Ectodermal cell (in vitro differentiated cells): ENCODE measurements around the gene GBGT1.

Experiments
- H3K27ac ChIP-seq: 2 replicates; pipeline ENCODE4 v1.7.0; 2013; ENCODE audit warnings: mild to moderate bottlenecking, low read depth, low read length; ENCODE audit not compliant: insufficient read depth, poor library complexity, severe bottlenecking
- H3K27me3 ChIP-seq: 2 replicates; pipeline ENCODE4 v1.7.0; 2013; ENCODE audit warnings: mild to moderate bottlenecking, low read length; ENCODE audit not compliant: insufficient read depth, control insufficient read depth, poor library complexity, severe bottlenecking
- H3K36me3 ChIP-seq: one replicate; pipeline ENCODE4 v1.7.0; 2013; ENCODE audit warnings: low read length; ENCODE audit not compliant: control insufficient read depth, insufficient read depth
- H3K4me1 ChIP-seq: one replicate; pipeline ENCODE4 v1.7.0; 2013; ENCODE audit warnings: low read length; ENCODE audit not compliant: control insufficient read depth, insufficient read depth
- H3K4me3 ChIP-seq: 2 replicates; pipeline ENCODE4 v1.7.0; 2013; ENCODE audit warnings: low read depth, low read length, control low read depth; ENCODE audit not compliant: insufficient read depth
- H3K9me3 ChIP-seq: 2 replicates; pipeline ENCODE4 v1.7.0; 2013; ENCODE audit warnings: mild to moderate bottlenecking, low read length, moderate library complexity; ENCODE audit not compliant: control insufficient read depth
- WGBS, 2 experiments: methylation state at CpG; one replicate each; pipeline ENCODE4 v1.1.7; 2013; ENCODE audit warnings: missing lambda C conversion rate in 2 of 2; 5-methylcytosine and 5-hydroxymethylcytosine counted together

The GBGT1 gene

GRCh38 chr9:133135146-133135745 lies 28.5 kb downstream of the GBGT1 start:
- Histone ChIP-seq H3K27me3 (no peaks in the 10 kb centered on the region), H3K27ac (no peak overlapping the region), H3K36me3 (no peaks in the 10 kb centered on the region), H3K4me3 (no peak overlapping the region), H3K4me1 (peaks cover 20% of the 10 kb centered on the region), H3K9me3 (no peaks in the 10 kb centered on the region)
- WGBS, 2 experiments: 92 to 93% methylated on average over 8 of the region's 8 CpGs

- Histone ChIP-seq H3K27me3 (no peaks in the 10 kb centered on the region), H3K36me3 (no peaks in the 10 kb centered on the region), H3K4me3 (no peak overlapping the region), H3K4me1 (peaks cover 20% of the 10 kb centered on the region), H3K9me3 (no peaks in the 10 kb centered on the region), H3K27ac (peak overlapping the region; percentile 97)
- WGBS, 2 experiments: 93 to 94% methylated on average over 11 of the region's 11 CpGs
Observed at GRCh38 chr9:133134388-133135145, 29.1 kb downstream of the GBGT1 start.

GRCh38 chr9:133133681-133134387 lies 29.9 kb downstream of the GBGT1 start:
- Histone ChIP-seq H3K9me3 (no peaks in the 10 kb centered on the region), H3K27ac (peak overlapping the region; percentile 97), H3K4me3 (no peak overlapping the region), H3K27me3 (no peaks in the 10 kb centered on the region), H3K36me3 (no peaks in the 10 kb centered on the region), H3K4me1 (peaks cover 20% of the 10 kb centered on the region)
- WGBS, 2 experiments: 76% methylated on average over 21 of the region's 21 CpGs

- H3K36me3 ChIP-seq: no peaks in the 10 kb centered on the region
- H3K27ac ChIP-seq: no peak overlapping the region
- peaks cover 20% of the 10 kb centered on the region for H3K4me1 ChIP-seq
- no peaks in the 10 kb centered on the region for H3K9me3 ChIP-seq
- 93 to 96% methylated on average over 16 of the region's 16 CpGs for WGBS, 2 experiments
- H3K27me3 ChIP-seq: no peaks in the 10 kb centered on the region
- no peak overlapping the region for H3K4me3 ChIP-seq
Observed at GRCh38 chr9:133132174-133132573, 31.5 kb downstream of the GBGT1 start.

GRCh38 chr9:133131506-133131905 lies 32.2 kb downstream of the GBGT1 start:
- Histone ChIP-seq H3K4me3 (no peak overlapping the region), H3K27ac (no peak overlapping the region), H3K27me3 (no peaks in the 10 kb centered on the region), H3K9me3 (no peaks in the 10 kb centered on the region), H3K36me3 (no peaks in the 10 kb centered on the region), H3K4me1 (peaks cover 20% of the 10 kb centered on the region)
- 93% methylated on average over 5 of the region's 5 CpGs for WGBS, 2 experiments

- Histone ChIP-seq H3K27ac (no peak overlapping the region), H3K9me3 (no peaks in the 10 kb centered on the region), H3K36me3 (no peaks in the 10 kb centered on the region), H3K4me3 (no peak overlapping the region), H3K27me3 (no peaks in the 10 kb centered on the region), H3K4me1 (peaks cover 20% of the 10 kb centered on the region)
- WGBS, 2 experiments: 92% methylated on average over 10 of the region's 10 CpGs
Observed at GRCh38 chr9:133130685-133131244, 32.9 kb downstream of the GBGT1 start.

GRCh38 chr9:133129001-133129795 lies 34.5 kb downstream of the GBGT1 start:
- no peaks in the 10 kb centered on the region for H3K36me3 ChIP-seq
- 94% methylated on average over 29 of the region's 29 CpGs for WGBS, 2 experiments
- no peaks in the 10 kb centered on the region for H3K27me3 ChIP-seq
- no peak overlapping the region for H3K27ac ChIP-seq
- peaks cover 20% of the 10 kb centered on the region for H3K4me1 ChIP-seq
- H3K4me3 ChIP-seq: no peak overlapping the region
- H3K9me3 ChIP-seq: no peaks in the 10 kb centered on the region

- H3K27me3 ChIP-seq: no peaks in the 10 kb centered on the region
- no peak overlapping the region for H3K27ac ChIP-seq
- WGBS, 2 experiments: 93 to 95% methylated on average over 13 of the region's 13 CpGs
- no peaks in the 10 kb centered on the region for H3K36me3 ChIP-seq
- H3K4me1 ChIP-seq: peaks cover 13% of the 10 kb centered on the region
- no peaks in the 10 kb centered on the region for H3K9me3 ChIP-seq
- H3K4me3 ChIP-seq: no peak overlapping the region
Observed at GRCh38 chr9:133128152-133128551, 35.6 kb downstream of the GBGT1 start.

GRCh38 chr9:133127340-133127981 lies 36.3 kb downstream of the GBGT1 start:
- no peak overlapping the region for H3K27ac ChIP-seq
- H3K4me3 ChIP-seq: no peak overlapping the region

More at GRCh38 chr9:133127340-133127981, 36.3 kb downstream of the GBGT1 start:
- Histone ChIP-seq H3K27me3 (no peaks in the 10 kb centered on the region), H3K4me1 (peaks cover 9% of the 10 kb centered on the region), H3K9me3 (no peaks in the 10 kb centered on the region), H3K36me3 (no peaks in the 10 kb centered on the region)
- 93% methylated on average over 23 of the region's 23 CpGs for WGBS, 2 experiments
